Limb (tissue), 2 donors: Measurements from ENCODE around the gene ZBTB32.

Experiments
- DNase-seq, 2 donors: peaks; one replicate each; pipeline ENCODE4 v3.0.0-alpha.2; 2016; ENCODE audit errors: extremely low spot score in 2 of 2

Gene ZBTB32

GRCh38 chr19:35736913-35737886 lies 32.8 kb downstream of the ZBTB32 start:
- DNase-seq = no peak

DNA sequence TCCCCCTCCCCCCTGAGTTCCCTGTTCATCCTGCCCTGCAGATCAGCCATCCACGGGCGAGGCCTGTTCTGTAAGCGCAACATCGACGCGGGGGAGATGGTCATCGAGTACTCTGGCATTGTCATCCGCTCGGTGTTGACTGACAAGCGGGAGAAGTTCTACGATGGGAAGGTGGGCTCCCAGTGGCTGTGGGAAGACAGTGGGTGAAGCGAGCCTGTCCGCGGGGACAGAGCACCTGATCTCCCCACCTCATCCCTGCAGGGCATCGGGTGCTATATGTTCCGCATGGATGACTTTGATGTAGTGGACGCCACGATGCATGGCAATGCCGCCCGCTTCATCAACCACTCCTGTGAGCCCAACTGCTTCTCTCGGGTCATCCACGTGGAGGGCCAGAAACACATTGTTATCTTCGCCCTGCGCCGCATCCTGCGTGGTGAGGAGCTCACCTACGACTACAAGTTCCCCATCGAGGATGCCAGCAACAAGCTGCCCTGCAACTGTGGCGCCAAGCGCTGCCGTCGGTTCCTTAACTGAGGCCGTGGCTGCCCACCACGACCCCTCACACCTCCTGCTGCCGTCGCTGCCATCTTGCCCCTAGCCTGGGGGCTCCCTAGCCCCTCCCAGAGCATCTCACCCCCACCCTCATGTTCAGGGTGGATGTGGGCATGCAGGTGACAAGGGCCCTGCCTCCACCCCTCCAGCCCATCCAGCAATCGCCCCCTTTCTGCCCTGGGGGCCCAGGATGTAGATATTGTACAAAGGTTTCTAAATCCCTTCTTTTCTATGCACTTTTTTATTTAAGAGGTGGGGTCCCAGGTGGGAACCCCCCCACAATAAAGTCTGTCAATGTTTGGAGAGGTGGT lies 33.9 kb downstream of the ZBTB32 start:
- DNase-seq = no peak

DNA sequence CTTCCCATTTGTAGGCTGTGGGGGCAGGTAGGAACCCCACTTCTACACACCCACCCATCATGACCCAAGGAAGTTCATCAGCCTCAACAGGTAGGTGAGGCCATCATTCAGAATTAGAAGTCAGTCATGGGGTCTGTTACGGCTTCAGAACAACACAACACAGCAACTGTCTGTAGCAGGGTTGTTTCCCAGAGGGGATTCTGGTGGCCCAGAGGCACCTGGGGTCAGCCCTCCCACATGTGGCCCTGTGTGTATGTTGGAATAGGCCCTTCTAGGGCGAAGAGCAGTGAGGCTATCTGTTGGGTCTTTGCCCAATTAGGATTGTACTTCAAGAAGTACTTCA lies 34.5 kb downstream of the ZBTB32 start:
- no peak for DNase-seq

- DNase-seq = no peak
Measured at GRCh38 chr19:35739275-35740107, 35.1 kb downstream of the ZBTB32 start.

- DNase-seq = no peak
Measured at GRCh38 chr19:35740108-35740422, 35.7 kb downstream of the ZBTB32 start.

- DNase-seq = peak; percentile 97 to 98
Measured at GRCh38 chr19:35740423-35741202, 36.3 kb downstream of the ZBTB32 start.

- no peak for DNase-seq
Measured at GRCh38 chr19:35741203-35741515, 36.8 kb downstream of the ZBTB32 start.

- DNase-seq = no peak
Measured at GRCh38 chr19:35742121-35742724, 37.9 kb downstream of the ZBTB32 start, which contains the start of gene IGFLR1. Gene IGFLR1, minus strand, starts transcription at chr19:35742452. Its CDS starts 1,272 bp downstream, at chr19:35741180.

- no peak for DNase-seq
Measured at GRCh38 chr19:35743640-35744429, 39.5 kb downstream of the ZBTB32 start.

DNA sequence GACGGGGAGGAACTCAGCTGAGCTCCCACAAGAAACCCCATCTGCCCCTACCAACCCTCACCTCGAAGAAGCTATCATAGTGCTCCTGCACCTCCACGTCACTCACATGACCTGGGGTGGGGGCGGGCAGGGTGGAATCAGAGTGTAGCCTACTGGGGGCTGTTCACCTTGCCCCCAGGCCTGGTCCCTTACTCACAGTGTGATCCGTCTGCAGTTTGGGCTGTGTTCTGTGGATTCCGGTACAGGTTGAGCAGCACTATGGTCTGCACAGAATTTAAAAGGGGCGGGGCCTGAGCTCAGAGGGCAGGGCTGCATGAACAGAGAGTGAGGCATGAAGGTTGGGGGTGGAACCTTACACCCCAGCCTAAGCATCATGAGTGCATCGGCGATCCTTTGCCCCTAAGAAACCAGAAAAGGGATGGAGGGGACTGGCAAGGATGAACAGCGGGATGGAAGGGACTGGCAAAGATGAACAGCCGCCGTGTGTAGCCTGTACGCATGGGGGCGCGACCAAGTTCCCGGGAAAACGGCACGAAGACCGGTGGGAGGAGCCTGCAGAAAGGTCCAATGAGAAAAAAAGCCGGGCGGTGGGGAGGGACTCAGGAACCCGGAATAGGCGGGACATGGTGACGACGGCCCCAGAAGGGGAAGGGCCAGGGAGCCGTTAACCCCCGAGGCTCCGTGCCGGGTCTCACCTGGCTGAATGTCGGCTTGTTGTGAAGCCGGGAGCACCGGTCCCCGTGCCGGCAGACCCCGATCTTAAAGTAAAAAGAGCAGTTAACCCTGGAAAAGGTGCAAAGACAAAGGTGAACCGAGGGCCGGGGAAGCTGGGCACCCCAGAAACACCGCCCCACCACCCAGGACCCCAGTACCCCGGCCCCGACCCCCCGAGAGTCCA lies 40.3 kb downstream of the ZBTB32 start:
- DNase-seq = peak; percentile 95 to 96

DNA sequence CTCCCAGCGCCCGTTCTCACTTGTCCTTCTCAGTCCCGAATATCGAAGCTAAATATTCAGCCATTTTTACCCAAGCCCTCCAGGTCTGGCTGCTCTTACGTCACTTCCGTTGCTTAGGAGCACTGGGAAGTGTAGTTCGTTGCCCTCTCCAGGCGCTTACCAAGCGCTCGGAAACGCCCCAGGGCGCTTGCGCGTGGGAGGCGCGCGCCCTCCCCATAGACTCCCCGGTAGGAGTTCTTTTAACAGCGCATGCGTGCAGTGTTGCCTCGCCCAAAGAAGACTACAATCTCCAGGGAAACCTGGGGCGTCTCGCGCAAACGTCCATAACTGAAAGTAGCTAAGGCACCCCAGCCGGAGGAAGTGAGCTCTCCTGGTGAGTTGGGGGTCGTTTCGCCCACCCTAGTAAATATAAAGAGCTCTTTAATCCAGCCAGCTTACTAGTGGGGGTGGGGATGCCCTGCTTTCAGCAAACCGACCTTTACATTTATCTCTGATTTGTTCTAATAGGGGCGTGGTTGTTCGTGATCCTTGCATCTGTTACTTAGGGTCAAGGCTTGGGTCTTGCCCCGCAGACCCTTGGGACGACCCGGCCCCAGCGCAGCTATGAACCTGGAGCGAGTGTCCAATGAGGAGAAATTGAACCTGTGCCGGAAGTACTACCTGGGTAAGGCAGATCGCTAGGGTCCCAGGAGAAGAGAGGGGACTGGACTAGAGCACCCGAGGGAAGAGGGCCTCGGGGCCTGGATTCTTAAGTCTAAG lies 41.1 kb downstream of the ZBTB32 start, which contains the start of the genes PSENEN and U2AF1L4:
Gene PSENEN (plus strand): TSS at position 324 of the 759 bp plus-strand sequence. CDS start 280 bp downstream, at position 604.
Gene U2AF1L4 (minus strand): TSS at position 91 of the 759 bp plus-strand sequence. CDS start 27 bp downstream, at position 64.
- DNase-seq = peak; percentile 97 to 100

DNA sequence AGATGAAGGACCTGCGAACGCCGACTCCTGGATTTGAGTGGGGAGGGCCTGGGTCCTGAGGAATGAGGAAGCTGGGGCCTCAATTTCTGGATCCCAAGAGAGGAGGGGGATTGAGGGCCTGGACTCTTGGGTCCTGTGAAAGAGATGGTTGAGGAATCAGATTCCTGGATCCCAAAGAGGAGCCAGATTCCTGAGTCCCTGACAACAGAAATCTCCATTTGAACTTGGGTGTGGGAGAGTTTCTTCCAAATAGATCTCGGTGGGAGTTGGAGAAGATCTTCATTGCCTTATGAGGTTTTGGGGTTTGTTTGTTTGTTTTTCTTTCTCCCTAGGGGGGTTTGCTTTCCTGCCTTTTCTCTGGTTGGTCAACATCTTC lies 41.7 kb downstream of the ZBTB32 start:
- no peak for DNase-seq

GRCh38 chr19:35746531-35746930 lies 42.2 kb downstream of the ZBTB32 start:
- no peak for DNase-seq

GRCh38 chr19:35748106-35749020 lies 44.0 kb downstream of the ZBTB32 start, which contains the start of gene LIN37:
Gene LIN37, plus strand, starts transcription at chr19:35748576. Its CDS starts 149 bp downstream, at chr19:35748725.
- DNase-seq = peak; percentile 98 to 100

- DNase-seq = peak in 1 of 2 donors; percentile 29
Measured at GRCh38 chr19:35750167-35750566, 45.8 kb downstream of the ZBTB32 start.
